ENCODE measurements around the gene GALNT12. TPM values are rescaled to one million over a fixed set of nuclear protein-coding genes. Genes with fewer than 3 reads are reported as not detected.
A peak's percentile ranks its signal among the peaks of the same experiment; 100 is the strongest.

GALNT12 gene
- total RNA-seq, 1 donor from 2014 or later = 16.6 TPM

GRCh38 chr9:98783518-98784226 lies 23.8 kb upstream of the GALNT12 start:
- ATAC-seq = no peak

- no peak for ATAC-seq
These were observed 22.4 kb upstream of the GALNT12 start for GRCh38 chr9:98784831-98785806.

GRCh38 chr9:98786750-98787510 lies 20.5 kb upstream of the GALNT12 start:
- ATAC-seq = peak; percentile 27

- no peak for ATAC-seq
These were observed 19.6 kb upstream of the GALNT12 start for GRCh38 chr9:98787766-98788335.

GRCh38 chr9:98789483-98790133 lies 17.9 kb upstream of the GALNT12 start:
- no peak for ATAC-seq

- ATAC-seq = no peak
These were observed 17.2 kb upstream of the GALNT12 start for GRCh38 chr9:98790134-98790841.

- peak; percentile 91 for ATAC-seq
These were observed 16.4 kb upstream of the GALNT12 start for GRCh38 chr9:98790842-98791607.

GRCh38 chr9:98791608-98792490 lies 15.6 kb upstream of the GALNT12 start:
- no peak for ATAC-seq

GRCh38 chr9:98793031-98793430 lies 14.4 kb upstream of the GALNT12 start:
- ATAC-seq = no peak

- ATAC-seq = no peak
These were observed 12.7 kb upstream of the GALNT12 start for GRCh38 chr9:98794802-98795201.

GRCh38 chr9:98795295-98795955 lies 12.0 kb upstream of the GALNT12 start:
- no peak for ATAC-seq

GRCh38 chr9:98795970-98796363 lies 11.5 kb upstream of the GALNT12 start:
- ATAC-seq = peak; percentile 14

- peak; percentile 95 for ATAC-seq
These were observed 10.9 kb upstream of the GALNT12 start, which contains the start of gene ANKS6 for GRCh38 chr9:98796364-98797101. ANKS6 (minus strand) TSS chr9:98796555; CDS start chr9:98796491, 64 bp downstream.

- ATAC-seq = no peak
These were observed 10.0 kb upstream of the GALNT12 start for GRCh38 chr9:98797491-98797890.

GRCh38 chr9:98798254-98798653 lies 9.2 kb upstream of the GALNT12 start:
- ATAC-seq = no peak

- no peak for ATAC-seq
These were observed 5.9 kb upstream of the GALNT12 start for GRCh38 chr9:98801561-98801960.

- peak; percentile 89 for ATAC-seq
These were observed 5.5 kb upstream of the GALNT12 start for GRCh38 chr9:98801969-98802371.

GRCh38 chr9:98804083-98804482 lies 3.4 kb upstream of the GALNT12 start:
- ATAC-seq = no peak
